HuH-7.5 (cell line): ENCODE results near the gene RGS17.
"Not testable (repeated sequence)": the region's sequence is repeated elsewhere in the genome, so short reads cannot be mapped to it uniquely, and the experiment has no call there.

ENCODE experiments used
- DNase-seq: peaks from one replicate; pipeline ENCODE4 v3.0.0; 2011; ENCODE audit warnings: low spot score

RGS17 gene

DNA sequence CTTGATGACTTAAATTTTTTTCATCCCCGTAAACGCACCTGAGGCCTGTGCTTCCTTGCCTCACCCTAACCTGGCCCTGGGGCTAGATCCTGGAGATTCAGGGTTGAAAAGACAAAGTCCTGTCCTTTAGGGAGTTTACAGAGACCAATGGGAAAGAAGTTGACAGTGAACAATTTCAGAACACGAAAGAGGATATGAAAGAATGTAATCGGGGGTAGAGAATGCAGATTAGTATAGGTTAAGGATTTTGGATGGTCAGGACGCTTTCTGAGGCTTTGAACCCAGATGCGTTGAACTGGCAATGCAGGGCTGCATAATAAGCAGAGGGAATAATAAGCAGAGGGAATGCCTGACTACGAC, 146.6 kb downstream of the RGS17 start:
- DNase-seq, result no peak

DNA sequence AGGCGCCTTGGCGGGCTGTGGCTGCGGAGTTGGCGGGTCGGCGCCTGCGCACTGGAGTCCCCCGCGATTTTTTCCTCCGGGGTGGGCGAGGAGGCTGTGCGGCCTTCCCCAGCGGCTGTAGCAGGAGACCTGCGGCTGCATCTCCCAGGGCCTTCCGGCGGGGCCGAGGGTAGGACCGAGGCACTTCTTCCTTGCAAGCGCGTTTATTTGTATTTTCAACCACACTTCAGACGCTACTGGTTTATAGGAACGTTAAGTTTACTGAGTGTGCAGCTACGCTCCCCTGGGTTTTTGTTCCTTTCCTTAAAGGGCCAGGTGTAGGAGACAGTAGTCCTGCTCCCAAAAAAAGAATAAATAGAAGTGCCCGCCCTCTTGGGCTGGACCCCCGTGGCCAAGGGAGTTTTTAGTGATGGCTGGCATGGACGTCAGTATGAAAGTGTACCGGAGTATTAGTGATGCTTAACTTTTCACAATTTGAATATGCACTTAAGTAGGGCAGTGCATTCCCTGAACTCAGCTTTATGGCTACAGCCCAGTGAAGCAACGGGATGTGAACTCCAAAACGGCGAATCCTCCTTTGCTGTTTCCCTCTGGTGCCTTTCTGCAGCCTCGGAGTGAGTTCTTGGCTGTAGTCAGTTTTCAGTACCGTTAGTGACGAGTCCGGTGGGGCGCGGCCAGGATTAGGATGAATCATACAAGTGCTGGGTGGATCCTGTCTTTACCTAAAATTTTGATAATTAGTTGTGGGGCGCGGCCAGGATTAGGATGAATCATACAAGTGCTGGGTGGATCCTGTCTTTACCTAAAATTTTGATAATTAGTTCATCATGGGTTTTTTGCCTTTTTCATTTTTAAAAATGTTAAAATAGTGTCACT, 147.2 kb downstream of the RGS17 start:
- DNase-seq, result peak; percentile 82

DNA sequence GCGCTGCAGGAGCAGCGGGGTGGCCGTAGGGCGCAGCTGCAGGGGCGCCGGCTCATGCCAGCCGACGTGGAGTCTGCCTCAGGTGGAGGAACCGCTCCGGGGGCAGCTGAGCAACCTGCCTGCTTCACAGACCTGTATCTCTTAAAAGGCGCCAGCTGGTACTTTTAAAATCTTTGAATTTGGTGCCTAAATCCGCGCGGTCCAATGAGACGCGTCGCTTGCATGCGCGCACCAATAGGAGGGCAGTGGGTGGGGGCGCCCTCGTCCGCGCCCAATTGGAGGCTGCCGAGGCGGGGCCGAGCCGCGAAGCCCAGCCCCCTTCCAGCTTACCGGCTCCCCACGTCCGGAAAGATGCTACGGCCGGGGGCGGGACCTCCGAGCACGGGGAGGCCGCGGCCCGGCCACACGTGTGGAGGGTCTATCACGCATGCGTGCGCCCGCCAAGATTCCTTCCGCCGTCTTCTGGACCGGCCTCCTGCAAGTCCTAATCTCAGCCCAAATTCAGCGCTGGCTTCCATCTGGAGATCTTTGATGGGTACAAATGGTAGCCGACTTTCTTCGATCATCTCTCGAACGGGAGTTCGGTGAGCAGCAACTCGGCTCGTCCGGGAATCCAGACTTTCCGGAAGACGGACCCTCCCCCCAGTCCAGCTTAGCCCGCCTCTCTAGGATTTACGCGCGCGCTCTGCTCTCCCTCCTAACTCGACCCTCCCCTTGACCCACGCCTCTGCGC, 148.0 kb downstream of the RGS17 start, which contains the start of gene FBXO5:
FBXO5 (minus strand) TSS at position 138 of the 733 bp plus-strand sequence; CDS start at position 56, 82 bp downstream.
- peak; percentile 80 for DNase-seq

DNA sequence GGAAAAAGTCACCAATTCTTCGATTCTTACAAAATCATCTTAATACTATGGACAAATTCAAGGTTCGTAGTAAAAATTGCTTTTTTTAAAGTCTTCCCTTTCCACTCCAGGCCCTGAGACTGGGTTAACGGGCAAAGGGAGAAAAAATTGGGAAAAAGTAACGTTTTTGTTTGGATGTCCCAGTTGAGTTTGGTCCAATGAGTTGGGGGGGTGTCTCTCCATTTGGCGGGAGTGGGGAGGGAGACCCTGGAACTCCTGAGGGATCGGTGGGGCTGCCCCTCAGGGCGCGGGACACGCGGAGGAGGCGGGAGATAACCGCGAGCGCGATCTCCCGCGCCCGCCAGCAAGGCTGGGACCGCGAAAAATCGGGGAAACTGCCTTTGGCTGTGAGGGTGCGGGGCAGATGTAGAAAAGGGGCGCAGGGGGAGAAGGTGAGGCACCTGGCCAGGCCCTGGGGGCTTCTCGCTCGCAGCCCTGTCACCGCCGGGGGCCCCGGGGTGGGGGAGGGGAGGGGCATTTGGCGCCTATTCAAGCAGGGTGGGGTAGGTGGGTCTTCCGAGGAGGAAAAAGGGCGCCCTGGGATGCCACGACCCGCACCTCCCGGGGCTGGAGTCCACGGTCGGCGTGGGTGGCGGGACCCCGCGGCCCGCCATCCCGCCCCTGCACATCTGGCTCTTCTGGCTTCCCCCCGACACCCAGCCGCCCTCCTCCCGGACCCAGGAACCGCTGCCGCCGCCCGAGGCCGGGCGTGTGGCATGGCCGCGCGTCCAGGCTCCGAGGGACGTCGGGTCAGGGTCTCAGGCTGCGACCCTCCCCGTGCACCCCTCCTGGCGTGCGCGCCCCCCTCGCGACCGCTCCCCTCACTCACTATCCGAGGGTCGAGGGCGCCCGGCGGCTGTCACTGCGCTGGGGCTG, 148.8 kb downstream of the RGS17 start:
- no peak for DNase-seq

DNA sequence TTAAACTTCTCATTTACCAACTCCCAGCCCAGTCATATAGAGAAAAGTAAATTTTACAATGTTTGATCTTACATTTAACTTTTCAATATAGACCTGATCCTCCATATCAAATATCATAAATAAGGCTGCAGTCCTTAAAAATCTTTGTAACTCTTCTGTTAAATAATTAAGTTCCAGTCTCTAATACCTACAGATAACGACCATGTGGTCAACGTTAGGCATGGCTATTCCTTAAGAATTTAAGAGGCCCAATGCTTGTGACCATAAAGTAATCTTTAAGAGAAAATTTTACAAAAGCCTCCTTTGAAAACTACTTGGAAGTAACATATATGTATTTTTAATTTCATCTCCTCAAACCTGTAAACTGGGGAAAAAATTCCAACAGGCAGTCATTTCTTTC, 149.9 kb downstream of the RGS17 start:
- DNase-seq, result no peak

DNA sequence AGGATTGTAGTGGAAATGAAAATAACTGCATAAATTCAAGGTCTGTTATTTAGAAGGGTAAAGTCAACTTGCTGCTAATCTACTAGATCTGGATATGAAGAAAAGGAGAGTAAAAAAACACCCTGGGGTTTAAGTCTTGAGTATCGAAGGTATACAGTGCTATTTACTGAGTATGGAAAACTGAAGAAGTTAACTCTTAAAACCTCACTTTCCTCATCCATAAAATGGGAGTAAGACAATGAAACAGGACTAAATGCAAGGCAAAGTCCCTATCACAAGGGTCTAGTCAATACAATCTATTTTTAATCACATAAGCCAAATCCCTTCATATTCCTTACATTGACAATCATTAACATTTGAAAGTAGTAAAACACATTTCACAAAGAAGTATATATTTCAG, 150.4 kb downstream of the RGS17 start:
- DNase-seq, result no peak

DNA sequence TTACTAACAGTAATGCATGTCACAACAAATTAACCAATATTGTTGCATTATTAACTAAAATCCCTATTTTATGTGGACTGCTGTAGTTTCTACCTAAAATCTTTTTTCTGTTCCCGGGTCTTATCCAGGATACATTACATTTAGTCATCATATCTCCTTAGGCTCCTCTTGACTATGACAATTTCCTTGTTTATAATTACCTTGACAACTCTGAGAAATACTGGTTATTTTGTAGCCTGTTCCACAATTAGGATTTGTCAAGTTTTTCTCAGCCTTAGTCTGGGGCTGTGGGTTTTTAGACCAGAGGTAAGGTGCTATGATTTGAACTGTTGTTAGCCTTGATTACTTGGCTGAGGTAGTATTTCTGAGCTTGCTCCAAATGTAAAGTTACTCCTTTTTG, 152.0 kb downstream of the RGS17 start:
- DNase-seq, result no peak

DNA sequence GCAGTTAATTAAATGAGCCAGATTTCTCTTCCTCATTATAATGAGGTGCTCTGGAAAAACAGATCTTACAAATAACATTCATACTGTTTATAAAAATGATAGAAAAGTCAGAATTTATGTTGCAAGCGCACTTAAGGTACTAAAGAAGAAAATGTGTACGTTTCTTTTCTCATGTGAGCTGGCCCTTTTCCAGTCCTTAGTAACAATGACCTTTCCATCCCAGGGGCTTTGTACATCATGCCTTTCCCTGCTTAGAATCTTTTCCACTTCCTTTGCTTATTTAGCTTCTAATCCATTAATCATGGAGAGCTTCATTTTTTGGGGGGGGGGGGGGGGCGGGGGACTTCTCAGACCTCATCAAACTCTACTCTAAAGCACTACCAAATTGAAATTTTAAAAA, 153.0 kb downstream of the RGS17 start:
- no peak for DNase-seq

DNA sequence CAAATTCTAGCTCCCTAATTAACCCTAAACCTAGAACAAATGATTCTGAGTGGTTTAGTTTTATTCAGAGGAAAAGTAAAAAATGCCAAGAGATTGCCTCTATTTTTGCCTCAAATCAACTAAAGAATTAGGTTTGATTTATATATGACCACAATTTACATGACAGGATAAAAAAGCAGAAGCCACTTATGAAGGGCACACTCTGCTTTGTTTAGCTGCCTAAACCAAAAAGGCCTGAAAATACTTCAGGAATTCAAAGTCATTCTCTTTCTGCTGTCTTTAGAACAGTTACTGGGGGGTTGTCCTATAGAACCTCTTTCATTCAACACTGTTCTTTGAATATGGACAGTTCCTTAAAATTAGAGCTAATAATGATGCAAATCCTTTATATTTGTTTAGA, 153.5 kb downstream of the RGS17 start:
- no peak for DNase-seq

DNA sequence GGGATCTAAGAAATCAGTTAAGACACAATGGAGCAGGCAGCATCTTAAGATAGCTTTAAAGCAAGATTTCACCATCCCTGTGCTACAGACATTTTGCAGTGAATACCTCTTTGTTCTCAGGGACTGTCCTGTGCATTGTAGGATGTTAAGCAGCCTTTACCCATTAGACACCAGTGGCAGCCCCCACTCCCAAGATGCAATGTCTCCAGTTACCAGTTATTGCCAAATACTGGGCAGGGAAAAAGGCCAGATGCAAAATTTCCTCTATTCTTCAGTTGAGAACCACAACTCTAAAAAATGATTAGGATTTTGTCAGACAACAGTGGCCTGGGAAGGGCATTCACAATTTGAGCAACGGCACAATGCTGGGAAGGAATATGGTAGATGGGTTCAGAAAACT, 154.3 kb downstream of the RGS17 start:
- DNase-seq, result no peak

DNA sequence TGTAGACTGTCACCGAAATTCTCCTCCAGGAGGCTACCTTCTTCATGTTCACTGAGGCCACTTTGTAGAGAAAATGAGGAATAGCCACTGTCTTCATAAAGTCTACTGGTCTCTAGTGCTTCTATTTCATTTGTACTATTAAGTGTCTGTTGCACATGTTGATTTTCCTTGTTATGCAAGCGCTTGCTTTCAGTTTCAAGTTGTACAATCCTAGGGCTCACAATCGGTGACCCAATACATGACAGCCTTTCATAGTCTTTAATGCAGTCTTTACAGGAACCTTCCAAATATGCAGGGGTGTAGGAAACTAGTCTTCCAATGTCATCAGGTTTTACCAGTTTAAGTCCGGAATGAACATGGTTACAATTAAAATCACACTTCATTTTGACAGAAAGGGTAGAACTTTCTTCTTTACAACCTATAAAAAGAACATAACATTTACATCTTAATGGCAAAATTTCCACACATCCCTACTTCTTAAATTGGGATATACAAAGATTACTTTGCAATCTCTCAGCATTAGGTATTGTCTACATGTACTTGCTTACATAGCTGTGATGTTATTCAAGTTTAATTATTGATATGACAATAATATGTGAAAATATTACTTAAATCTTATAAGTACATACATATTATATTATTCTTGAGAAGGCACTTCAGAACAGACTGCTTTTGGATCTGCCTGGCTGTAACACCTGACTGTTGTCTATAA, 155.7 kb downstream of the RGS17 start:
- no peak for DNase-seq

DNA sequence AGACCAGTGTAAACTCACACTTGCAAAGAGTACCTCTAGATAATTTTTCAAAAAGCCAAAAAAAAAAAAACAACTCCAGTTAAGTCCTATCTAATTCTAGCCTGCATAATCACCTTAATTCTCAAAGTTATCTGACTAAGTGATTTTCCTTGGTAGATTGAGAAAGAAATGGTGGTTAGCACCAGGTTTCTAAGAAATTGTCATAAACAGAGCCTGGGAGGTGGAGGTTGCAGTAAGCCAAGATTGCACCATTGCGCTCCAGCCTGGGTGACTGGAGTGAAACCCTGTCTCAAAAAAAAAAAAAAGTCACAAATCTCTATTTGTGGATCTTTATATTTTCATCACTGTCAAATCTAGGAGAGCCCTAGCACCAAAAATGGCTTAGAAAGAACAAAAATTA, 157.2 kb downstream of the RGS17 start:
- no peak for DNase-seq

DNA sequence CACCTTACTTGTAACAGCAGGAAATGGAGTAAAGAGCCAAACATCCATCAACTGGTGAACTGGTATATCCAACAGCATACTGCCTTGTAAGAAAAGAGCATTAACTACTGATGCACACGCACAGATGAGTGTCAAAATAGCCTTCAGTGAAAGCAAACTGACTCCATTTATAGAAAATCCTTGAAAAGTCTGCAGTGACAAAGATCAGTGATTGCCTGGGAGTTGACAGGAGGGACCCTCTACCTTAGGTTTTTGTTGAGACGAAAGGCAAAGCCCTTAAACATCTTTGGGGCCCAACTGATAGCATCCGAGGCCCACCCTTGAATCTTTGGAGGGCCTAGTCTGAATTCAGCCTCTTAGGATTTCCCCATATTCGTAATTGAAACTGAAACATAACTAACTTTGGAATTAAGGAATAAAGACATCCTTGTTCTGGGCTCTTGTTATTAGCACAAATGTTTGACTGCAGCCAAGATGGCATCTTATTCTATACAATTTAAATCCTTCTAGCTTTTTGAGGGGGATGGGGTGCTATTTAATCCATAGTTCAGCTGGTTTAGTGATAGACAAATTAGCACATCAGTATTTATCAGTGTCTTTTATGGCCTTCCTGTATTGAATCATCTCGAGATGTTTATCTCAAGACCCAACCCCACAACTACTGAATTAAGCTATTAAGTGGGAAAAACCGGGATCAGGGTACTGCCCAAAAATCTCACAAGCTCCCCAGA, 161.2 kb downstream of the RGS17 start:
- no peak for DNase-seq

DNA sequence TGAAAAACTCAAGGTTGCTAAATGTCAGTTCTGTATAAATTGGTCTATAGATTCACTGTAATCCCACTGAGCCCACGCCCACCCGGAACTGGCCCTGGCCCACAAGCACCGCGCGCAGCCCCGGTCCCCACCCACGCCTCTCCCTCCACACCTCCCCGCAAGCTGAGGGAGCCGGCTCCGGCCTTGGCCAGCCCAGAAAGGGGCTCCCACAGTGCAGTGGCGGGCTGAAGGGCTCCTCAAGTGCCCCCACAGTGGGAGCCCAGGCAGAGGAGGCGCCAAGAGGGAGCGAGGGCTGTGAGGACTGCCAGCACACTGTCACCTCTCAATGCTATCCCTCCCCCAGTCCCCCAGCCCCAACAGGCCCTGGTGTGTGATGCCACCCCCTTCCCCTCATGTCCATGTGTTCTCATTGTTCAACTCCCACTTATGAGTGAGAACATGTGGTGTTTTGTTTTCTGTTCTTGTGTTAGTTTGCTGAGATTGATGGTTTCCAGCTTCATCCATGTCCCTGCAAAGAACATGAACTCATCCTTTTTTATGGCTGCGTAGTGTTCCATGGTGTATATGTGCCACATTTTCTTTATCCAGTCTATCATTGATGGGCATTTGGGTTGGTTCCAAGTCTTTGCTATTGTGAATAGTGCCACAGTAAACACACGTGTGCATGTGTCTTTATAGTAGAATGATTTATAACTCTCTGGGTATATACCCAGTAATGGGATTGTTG, 164.8 kb downstream of the RGS17 start:
- not testable (repeated sequence) for DNase-seq

DNA sequence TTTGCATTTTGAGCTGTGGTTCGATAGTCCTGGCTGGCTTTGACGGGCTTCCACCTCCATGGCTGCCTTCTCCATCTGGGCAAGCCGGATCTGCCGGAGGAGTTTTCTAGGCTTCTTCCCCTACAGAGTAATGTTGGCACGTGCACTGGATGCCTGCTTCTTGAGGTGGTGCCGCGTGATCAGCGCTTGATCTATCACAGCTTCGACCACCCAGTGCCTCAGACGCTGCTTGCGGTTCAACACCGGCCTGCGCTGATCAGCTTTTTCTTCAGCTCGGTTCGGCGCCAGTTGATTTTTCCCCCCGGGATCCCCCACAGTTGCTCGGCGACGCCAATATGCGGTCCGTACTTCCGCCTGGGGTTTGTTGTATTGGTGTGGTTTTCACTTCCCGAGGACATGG, 171.7 kb downstream of the RGS17 start:
- DNase-seq, result no peak

DNA sequence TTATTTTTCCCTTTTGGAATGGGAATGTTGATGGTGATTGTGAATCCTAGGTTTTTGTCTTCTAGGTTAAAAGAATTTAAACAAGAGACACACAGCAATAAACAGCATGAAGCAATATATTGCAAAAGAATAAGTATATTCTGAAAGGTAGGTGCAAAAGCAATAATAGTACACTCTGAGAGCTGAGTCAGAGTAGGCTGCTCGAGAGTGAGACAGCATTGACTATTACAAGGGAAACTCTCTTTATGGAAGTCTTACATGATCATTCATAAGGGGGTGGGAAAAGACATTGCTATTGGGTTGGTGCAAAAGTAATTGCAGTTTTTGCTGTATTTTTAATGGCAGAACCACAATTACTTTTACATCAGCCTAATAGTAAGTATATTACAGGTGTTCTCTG, 173.3 kb downstream of the RGS17 start:
- no peak for DNase-seq
